SK-N-MC (cell line): ENCODE measurements around the gene AFF3.

Source experiments
- EZH2 ChIP-seq: fragments of 200-600 bp; sonication (generic); IDR thresholded peaks from one replicate; pipeline ENCODE4 v1.6.1; 2017; ENCODE audit warnings: antibody characterized with exemption
- FOXP2 ChIP-seq: optimal IDR thresholded peaks from 2 replicates; pipeline ENCODE3; 2011; ENCODE audit warnings: mild to moderate bottlenecking, moderate library complexity; ENCODE audit not compliant: insufficient read depth; ENCODE audit errors: extremely low read length, control extremely low read depth
- POLR2AphosphoS5 ChIP-seq: IDR thresholded peaks from 2 replicates; pipeline ENCODE4 v1.6.1; 2012; ENCODE audit warnings: mild to moderate bottlenecking, low read depth, low read length, borderline replicate concordance

- TF ChIP-seq EZH2 = no peak
- no peak for TF ChIP-seq POLR2AphosphoS5
- TF ChIP-seq FOXP2 = no peak
These were observed at the start of gene AFF3 for GRCh38 chr2:100142393-100142792.
